Activated effector memory CD4-positive, alpha-beta T cell treated with Interleukin-2 at 50 U/mL for 16 hours (primary cell): ENCODE data around the gene RHPN2.
"Not testable (repeated sequence)": the region's sequence is repeated elsewhere in the genome, so short reads cannot be mapped to it uniquely, and the experiment has no call there.

Experiments used
- DNase-seq: peaks from one replicate; pipeline ENCODE4 v3.0.0-alpha.2; 2020

The RHPN2 gene

DNA sequence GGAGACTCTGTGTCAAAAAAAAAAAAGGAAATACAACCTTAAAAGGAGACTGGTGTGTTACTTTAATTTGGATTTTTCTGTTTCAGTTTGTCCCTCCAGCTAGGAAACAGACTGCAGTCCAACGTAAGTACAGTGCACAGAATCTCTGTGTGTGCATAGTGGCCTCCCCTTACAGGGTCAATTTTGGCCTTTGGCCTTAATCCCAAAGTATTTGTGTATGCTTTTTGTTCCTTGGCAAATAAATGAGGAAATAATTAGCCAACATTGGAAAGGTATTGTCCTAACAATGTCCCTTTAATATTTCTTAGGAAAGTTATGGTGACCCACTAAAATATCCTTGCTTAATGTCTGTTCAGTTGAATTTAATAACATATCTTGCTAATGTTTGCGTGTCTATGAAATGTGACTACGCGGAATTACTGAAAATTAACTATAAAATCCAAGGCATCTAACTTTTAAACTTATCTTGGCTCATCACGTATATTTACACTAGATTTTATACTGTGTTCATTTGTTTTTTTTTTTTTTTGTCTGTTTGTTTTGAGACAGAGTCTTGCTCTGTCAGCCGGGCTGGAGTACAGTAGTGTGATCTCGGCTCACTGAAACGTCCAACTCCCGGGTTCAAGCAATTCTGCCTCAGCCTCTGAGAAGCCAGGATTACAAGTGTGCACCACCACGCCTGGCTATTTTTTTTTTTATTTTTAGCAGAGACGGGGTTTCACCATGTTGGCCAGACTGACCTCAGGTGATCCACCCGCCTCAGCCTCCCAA lies 39.0 kb downstream of the RHPN2 start:
- DNase-seq: not testable (repeated sequence)

DNA sequence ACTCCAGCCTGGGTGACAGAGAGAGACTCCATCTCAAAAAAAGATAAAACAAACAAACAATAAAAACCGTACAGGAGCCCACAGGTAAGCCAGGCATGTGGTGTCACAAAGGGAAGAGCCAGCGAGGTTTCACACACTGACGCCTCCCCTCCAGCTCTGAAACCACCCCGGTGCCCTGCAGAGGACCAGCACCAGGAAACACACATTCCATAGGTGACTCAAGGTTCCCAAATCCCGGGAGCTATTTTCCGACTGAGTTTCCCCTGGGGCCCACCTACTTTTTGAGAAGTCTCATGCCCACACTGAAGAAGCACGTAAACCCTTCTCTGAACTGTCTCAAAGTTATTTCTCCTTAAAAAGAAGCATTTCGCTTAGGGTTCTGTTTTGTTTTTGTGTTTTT lies 40.3 kb downstream of the RHPN2 start:
- DNase-seq: no peak

DNA sequence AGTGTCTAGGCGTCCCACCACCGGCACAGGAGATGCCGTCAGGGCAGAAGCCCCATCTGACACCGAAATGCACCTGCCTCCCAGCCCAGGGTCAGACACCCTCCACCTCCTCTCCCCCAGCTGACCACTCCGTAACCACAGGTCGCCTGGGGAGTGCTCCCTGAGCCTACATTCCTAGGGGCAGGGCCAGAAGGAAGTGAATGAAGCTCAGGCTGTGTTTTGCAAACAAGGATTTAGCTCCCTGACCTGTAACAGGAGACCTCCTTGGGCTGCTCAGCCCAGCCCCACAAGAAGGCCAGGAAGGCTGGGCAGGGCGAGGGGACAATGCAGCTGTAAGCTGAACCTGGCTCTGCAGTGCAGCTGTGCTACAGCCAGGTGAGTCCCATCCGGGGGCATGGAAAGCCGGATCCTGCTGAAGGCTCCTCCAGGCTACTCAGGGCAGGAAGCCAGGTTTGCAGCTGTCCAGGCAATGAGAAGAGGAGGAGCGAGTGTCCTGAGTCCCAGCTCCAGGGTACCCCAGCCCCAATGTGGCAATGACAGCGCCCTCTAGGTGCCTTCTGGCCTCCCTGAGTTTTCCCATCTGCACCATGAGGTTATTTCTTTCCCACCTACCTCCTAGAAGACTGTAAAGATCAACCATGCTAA lies 42.1 kb downstream of the RHPN2 start:
- DNase-seq: no peak

DNA sequence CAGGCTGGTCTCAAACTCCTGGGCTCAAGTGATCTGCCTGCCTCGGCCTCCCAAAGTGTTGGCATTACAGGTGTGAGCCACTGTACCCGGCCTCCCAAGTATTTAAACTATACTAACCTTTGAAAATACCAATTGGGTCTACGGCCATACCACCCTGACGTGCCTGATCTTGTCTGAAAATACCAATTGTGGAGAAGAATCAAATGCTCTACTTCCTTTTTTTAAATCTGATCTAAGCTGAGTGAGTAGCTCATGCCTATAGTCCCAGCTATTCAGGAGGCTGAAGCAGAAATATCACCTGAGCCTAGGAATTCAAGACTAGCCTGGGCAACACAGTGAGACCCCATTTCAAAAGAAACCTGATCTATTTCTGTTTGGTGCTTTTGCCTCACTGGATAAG lies 53.8 kb downstream of the RHPN2 start:
- not testable (repeated sequence) for DNase-seq

DNA sequence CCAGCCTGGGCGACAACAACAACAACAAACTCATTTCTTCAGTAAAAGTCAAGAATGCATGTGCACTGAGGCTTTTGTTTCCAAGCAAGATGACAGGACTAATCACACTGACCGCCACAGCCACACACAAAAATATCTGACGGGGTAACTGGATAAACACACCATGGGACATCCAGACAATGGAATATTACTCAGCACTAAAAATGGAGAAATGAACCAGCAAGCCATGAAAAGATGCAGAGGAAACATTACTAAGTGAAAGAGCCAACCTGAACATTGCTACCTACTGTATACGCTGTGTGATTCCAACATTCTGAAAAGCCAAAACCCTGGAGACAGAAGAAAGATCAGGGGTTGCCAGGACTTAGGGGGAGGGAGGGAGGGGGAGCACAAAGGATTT lies 56.0 kb downstream of the RHPN2 start:
- no peak for DNase-seq

DNA sequence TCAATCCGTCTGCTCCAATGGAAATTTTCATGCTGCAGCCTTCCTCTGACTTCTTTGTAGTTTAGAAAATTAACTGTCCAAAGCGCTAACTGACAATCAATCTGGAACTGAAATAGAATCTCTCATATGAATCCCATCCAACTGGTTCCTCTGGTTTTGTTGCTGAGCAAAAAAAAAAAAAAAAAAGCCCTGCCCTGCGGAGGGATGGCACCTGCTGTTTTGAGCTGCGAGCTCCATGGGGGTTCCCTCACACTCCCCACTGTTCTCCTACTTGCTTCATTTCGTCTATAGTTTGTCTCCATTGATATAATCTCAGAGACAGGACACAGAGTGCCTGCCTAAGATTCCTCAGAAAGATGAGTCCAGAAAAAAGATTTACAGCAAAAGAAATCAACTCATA lies 59.2 kb downstream of the RHPN2 start:
- no peak for DNase-seq

DNA sequence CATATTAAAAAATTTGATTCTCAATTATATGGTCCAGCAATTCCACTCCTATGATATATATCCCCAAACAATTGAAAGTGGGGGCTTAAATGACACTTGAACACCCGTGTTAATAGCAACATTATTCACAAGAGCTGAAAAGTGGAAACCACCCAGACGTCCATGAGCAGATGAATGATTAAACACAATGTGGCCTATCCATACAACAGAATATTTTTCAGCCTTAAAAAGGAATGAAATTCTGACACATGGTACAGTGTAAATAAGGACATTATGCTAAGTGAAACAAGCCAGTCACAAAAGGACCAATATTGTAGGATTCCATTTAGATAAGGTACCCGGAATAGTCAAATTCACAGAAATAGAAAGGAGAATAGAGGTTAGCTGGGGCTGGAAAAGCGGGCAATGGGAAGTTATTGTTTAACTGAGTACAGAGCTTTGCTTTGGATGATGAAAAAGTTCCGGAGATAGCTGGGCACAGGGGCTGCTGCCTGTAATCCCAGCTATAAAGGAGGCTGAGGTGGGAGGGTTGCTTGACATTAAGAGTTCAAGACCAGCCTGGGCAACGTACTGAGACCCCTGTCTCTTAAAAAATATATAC lies 61.2 kb downstream of the RHPN2 start:
- not testable (repeated sequence) for DNase-seq

DNA sequence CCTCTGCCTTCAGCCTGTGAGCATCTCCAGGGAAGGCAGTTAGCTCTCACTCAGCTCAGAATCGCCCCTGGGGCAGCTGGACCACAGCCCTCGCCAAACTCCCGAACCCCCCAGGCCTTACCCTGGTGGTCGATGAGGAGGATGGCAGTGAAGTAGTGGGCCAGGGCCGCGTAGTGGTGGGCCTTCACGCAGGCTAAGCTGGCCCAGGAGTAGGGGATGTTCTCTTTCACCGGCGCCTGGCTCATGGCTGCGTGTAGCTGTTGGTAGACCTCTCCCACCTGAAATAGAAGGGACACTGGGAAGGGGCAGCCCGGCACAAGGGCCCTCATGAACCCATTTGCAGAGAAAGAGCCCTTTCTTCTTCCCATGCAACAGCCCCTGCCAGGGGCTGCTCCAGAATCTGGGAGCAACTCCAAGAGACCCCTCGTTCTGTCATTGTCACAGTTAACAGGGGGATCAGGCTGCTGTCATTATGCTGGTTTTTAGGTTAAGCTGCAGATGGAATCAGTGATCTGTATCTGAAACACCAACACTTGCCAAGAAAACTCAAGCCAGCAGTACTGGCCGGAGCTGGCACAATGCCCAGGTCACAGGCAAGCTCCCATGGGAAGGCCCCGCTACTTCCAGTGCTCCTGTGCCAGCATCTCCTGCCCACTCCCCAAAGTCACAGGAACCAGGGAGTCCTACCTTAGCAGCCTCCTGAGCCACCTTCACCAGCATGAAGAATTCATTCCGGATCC lies 62.4 kb downstream of the RHPN2 start:
- not testable (repeated sequence) for DNase-seq

DNA sequence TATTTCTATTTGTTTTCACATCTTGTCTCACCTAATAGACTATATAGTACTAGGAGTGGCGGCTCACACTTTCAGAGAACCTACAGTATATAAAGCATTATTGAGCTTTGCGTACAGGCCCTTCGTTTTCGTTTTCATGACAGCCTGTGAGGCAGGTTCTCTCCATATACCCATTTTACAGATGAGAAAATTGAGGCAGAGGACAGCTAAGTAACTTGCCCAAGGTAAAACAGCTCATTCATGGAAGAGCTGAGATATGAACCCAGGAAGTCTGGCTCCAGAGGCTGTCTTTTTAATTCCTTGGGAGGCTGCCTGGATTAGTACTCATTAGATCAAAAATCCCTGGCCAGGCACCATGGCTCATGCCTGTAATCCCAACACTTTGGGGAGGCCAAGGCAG lies 63.8 kb downstream of the RHPN2 start:
- DNase-seq: no peak

DNA sequence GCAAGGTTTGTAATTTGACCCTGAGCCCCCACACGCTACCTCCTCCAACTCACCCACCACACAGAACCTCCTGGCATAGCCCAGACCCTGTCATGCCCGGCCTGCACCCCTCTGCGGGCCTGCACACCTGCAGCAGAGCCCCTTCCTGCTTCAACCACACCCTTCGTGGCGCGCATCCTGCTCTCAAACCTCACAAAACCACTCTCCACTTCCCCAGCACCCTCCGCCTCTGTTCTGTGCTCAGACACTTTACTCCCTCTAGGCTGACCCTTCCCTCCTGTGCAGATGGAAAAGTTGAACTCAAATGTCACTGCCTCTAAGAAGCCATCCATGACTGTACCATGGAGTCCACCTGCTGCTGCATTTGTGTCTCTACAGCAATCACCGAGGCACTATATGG lies 64.2 kb downstream of the RHPN2 start:
- DNase-seq: peak; percentile 19

DNA sequence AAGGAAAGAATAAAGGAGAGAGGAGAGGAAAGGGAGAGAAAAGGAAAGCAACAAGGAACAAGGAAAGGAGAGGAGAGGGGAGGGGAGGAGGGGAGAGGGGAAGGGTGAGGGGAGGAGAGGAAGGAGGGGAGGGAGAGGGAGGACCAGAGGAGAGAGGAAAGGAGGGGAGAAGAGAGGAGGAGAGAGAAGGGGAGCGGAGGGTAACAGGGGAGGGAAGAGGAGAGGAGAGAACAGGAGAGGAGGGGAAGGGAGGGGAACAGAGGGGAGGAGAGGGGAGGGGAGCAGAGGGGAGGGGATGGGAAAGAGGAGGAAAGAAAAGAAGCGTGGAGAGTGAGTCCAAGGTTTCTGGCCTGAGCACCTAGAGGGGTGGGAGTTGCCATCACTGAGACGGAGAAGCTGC lies 66.0 kb downstream of the RHPN2 start:
- no peak for DNase-seq

DNA sequence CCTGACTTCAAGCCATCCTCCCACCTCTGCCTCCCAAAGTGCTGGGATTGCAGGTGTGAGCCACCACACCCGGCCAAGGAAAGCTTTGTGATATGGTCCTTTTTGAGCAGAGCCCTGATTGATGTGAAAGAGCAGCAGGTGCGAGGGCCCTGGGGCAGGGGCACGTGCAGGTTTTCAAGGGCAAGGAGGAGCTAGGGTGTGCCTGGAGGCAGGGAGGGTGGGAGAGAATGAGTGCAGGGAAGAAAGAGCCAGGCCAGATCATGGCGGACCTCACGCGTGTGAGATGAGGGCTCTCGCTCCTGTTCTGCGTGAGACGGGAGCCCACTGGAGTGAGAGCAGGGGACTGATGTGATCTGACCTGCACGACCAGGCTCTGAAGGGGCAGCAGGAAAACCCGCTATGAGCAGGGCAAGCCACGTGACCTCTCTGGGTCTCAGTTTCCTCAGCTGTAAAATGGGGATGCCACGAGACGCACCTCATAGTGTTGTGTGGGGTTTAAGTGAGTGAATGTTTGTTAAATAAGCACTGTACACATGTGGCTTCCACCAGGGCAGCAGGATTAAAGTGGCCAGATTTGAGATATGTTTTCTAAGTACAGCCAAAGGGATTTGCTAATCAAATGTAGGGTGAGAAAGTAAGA lies 66.9 kb downstream of the RHPN2 start:
- DNase-seq: no peak

DNA sequence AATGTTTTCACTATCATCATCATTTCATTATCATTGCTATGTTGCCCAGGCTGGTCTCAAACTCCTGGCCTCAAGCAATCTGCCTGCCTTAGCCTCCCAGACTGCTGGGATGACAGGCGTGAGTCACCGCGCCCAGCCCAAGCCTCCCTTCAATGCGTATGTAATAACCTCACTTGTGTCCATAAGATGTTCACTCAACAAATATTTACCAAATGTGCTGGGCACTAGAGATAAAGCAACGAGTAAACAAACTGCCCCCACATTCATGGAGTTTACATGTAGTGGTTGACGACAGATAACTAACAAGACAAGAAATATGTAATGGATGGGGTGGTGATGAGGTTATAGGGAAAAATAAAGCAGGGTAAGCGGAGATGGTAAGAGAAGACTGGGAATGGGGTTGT lies 67.6 kb downstream of the RHPN2 start:
- not testable (repeated sequence) for DNase-seq

DNA sequence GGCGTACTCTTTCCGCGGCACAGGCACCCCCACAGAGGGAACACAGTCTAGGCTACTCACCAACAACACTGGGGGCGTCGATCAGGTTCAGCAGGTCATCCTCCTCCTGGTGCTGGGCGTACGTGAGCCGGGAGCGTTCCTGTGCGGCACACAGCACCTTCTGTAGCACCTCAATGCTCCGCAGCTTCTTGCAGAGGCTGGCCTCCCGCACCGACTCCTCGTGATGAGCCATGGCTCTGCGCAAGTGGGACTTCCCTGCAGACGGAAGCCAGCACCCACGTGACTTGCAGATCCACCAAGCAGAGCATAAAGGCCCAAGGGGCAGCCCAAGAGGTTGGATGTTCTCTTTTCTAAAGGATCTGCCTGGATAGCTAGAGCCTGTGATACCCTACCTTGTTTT lies 68.7 kb downstream of the RHPN2 start:
- DNase-seq: not testable (repeated sequence)

DNA sequence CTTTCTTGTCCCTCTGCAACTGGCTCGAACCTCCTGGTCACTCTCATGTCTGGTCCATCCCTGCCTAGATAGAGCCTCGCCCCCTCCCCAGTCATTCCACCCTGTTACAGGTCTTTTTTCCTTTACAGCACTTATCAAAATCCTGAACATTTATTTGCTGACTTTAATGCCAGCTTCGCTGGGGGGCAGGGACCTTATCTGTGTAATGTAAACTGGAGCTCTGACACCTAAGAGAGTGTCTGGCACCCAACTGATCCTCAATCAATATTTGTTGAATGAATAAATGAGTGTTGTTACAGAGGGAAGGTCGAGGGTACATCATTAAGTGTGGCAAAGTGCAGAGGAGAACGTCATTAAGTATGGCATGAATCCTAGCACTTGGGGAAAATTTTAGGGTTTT lies 76.0 kb downstream of the RHPN2 start:
- DNase-seq: no peak

DNA sequence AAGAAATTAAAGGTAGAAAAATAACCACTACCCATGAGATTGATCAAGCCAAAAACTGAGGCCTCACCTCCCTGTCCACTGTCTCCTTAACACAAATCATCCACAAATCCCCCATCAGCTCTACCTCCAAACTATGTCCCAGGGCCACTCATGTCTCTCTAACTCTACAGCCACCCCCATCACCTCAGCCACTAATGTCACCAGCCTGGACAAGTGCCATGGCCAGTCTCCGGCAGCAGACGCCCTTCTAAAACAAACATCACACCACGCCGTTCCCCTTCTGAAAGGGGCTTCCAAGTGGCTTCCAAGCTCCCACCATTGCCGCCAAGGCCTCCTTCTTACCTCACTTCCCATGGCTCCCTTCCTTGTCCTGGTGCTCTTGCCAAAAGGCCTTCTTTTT lies 76.4 kb downstream of the RHPN2 start:
- not testable (repeated sequence) for DNase-seq

DNA sequence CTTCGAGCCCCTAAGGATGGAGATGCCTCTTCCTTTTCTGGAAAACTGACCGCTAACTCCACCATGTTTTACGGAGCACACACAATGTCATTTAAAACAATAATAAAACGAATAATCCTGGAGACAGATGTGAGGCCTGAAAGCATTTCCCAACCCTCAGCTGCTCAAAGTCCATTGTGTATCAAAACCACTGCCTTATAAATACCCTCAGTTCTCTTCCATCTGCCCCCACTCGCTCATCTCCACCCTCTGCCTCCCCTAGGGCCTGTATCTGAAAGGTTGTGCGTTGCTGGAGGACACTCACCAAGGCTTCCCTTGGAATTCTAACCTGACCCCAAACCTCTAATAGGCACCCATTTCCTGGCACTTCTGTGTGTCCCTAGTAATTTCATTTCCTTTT lies 82.2 kb downstream of the RHPN2 start:
- DNase-seq: not testable (repeated sequence)

DNA sequence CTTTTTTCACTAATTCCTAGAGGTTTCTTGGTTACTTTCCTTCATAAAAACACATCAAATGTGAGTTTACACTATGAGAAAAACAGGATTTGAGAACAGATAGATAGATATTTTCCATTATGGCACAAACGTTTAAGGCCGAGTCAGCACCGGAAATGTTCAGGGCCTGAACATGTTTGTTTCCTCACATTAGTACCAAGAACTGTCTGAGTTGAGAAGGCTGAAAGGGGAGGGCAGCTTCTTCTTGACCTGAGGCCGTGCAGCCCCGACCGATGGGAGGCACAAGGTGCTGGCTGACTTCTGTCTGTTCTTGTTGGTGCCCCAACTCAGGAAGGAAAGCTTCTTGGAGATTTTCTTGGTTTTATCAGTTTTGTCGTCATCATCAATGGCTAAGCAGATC lies 84.9 kb downstream of the RHPN2 start:
- DNase-seq: not testable (repeated sequence)

DNA sequence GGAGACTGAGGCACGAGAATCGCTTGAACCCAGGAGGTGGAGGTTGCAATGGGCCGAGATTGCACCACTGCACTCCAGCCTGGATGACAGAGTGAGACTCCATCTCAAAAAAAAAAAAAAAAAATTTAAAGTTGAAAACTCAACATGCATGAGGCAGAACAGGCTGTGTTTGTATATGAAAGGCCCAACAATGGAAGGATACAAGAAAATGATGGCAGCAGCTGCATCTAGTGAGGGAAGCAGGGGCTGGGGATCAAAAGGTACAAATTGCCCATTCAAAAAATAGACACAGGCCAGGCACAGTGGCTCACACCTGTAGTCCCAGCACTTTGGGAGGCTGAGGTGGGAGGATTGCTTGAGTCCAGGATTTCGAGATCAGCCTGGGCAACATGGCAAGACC lies 86.9 kb downstream of the RHPN2 start:
- not testable (repeated sequence) for DNase-seq

DNA sequence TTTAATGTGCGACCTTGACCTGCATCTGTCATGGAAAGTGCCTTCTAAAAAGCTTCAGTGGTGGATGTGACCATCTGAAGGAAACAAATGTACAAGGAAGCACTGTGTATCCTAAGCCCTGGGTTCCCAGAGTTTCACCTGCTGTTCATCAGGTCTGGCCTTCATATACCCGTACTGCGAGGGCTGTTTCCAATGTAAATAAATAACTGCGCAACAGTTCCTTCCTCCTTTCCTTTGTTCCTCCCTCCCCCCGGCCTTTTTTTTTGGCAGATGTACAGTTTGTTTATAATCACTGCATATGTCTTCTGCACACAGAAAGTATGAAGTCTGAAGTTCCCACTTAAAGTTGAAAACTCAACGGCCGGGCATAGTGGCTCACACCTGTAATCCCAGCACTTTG lies 87.4 kb downstream of the RHPN2 start:
- DNase-seq: no peak

DNA sequence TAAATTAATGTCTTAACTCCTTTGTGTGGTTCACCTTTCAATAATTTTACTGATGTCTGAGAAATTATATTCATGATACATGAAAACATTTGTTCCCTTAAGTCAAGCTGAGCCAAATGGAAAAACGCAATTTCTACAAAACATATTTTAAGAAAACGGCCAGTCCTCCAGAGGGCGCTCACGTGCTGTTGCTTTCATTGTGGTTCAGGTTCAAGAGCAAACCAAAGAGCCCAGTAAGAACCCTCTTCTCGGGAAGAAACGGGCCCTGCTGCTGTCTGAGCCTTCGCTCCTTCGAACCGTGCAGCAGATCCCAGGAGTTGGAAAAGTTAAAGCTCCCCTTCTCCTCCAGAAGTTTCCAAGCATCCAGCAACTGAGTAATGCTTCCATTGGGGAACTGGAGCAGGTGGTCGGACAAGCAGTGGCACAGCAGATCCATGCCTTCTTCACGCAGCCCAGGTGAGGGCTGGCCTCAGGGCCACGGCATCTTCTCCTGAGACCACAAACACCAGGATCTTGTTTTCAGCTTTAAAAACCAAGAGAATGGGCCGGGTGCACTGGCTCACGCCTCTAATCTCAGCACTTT lies 88.4 kb downstream of the RHPN2 start:
- DNase-seq: peak; percentile 48

DNA sequence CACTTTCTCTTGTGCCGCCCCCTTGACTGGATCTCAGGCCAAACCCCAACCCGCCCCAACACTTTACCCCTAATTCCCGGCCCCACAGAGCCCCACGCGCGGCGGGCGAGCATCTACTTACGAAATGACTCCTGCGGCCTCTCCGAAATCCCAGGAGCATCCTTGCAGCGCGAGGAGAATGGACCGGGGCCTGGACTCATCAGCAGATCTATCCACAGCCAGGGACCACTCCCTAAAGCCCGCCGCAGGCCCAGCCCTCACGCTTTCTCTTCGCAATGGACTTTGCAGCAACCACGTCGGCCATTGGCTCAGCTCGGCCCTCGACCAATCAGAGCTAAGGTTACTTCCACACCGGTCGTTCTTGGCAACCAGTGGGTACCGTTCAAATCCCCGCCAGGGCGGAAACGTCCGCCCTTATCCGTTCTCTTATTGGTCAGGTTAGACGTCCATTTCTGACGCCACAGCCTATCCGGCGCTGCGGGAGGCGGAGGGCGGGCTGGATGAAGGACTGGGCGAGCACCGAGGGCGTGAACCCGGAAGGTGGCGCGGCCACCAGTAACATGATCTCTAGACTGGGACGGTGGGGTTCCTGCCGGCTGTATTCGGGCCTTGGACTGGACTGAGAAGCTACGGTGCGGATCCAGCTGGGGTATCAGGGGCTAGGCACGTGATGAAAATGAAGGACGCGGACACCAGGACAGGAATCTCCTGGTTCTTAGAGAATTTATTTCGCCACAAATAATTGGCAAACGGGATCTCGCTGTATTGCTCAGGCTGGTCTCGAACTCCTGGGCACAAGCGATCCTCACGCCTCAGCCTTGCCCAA lies 92.8 kb downstream of the RHPN2 start, which contains the start of the genes CEP89 and FAAP24:
Gene CEP89, minus strand, starts transcription at position 244 of the 826 bp plus-strand sequence. Its CDS starts 84 bp downstream, at position 160.
Gene FAAP24, plus strand, starts transcription at position 528 of the 826 bp plus-strand sequence. CDS start 955 bp downstream, outside the sequence.
- peak; percentile 99 for DNase-seq
